ENCODE data around the gene HERC5. TPM values are rescaled to one million over a fixed set of nuclear protein-coding genes. Genes with fewer than 3 reads are reported as not detected.

Gene HERC5
- total RNA-seq, 1 donor from 2014 or later, result under 0.01 TPM

DNA sequence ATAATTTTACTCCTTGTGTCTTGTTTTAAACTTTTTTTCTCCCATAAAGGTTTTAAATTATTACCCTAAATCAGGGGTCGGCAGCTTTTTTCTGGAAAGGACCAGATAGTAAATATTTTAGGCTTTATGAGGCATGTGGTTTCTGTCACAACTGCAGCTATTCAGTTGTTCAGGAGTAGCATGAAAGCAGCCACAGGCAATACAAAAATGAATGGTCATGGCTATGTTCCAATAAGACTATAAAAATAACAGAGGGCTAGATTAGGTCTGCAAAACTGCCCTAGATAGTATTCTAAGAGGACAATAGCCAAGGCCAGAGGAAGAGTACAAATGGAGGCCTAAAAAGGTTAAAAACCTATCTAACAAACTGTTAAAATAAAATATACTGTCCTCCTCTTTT lies 24.6 kb downstream of the HERC5 start:
- TF ChIP-seq, protein P1, sequence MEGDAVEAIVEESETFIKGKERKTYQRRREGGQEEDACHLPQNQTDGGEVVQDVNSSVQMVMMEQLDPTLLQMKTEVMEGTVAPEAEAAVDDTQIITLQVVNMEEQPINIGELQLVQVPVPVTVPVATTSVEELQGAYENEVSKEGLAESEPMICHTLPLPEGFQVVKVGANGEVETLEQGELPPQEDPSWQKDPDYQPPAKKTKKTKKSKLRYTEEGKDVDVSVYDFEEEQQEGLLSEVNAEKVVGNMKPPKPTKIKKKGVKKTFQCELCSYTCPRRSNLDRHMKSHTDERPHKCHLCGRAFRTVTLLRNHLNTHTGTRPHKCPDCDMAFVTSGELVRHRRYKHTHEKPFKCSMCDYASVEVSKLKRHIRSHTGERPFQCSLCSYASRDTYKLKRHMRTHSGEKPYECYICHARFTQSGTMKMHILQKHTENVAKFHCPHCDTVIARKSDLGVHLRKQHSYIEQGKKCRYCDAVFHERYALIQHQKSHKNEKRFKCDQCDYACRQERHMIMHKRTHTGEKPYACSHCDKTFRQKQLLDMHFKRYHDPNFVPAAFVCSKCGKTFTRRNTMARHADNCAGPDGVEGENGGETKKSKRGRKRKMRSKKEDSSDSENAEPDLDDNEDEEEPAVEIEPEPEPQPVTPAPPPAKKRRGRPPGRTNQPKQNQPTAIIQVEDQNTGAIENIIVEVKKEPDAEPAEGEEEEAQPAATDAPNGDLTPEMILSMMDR (IDR thresholded peaks at IDR 0.05; ENCODE audit: insufficient read depth, low read length, severe bottlenecking), result no peak
- Histone ChIP-seq H3K27me3 (ENCODE audit: control insufficient read depth, insufficient read depth, low read length) (no peaks in the 10 kb centered on the region), H3K4me3 (ENCODE audit: low read depth, low read length) (no peak overlapping the region), H3K36me3 (ENCODE audit: control insufficient read depth, insufficient read depth, low read length) (no peaks in the 10 kb centered on the region)
- no peak for FAIRE-seq
- DNase-seq (ENCODE audit: low read depth), result no peak

GRCh38 chr4:88489100-88489761 lies 32.3 kb downstream of the HERC5 start:
- TF ChIP-seq, protein P1 (IDR thresholded peaks at IDR 0.05; ENCODE audit: insufficient read depth, low read length, severe bottlenecking), result no peak
- FAIRE-seq (no peak), DNase-seq (ENCODE audit: low read depth) (no peak)
- H3K4me3 ChIP-seq (ENCODE audit: low read depth, low read length), result no peak overlapping the region
- no peaks in the 10 kb centered on the region for H3K27me3 ChIP-seq (ENCODE audit: control insufficient read depth, insufficient read depth, low read length)
- no peaks in the 10 kb centered on the region for H3K36me3 ChIP-seq (ENCODE audit: control insufficient read depth, insufficient read depth, low read length)

DNA sequence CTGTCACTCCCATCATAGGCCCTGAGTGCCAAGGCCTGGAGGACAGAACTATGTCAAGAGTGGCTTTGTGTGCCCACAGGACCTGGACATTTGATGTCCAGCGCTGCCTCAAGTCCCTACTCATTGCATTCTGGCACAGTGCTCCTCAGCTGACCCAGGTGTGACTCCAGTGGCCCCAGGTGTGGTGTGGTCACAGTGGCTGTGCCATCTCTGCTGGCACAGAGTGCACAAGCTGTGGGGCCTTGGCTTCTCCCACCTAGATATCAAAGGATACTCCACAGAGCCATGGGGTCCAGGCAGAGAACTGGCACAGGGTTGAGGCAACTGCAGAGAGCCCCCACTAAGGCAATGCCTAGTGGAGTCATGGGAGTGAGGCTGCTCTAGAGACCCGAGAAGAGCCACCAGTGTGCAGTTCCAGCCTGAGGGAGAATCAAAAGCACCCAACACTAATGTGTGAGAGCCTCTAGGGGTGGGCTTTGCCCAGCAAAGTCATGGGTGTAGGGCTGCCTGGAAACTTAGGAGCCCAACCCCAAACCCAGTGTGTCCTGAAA lies 41.0 kb downstream of the HERC5 start:
- no peak for DNase-seq (ENCODE audit: low read depth)
- FAIRE-seq, result no peak
- TF ChIP-seq, protein P1 (IDR thresholded peaks at IDR 0.05; ENCODE audit: insufficient read depth, low read length, severe bottlenecking), result no peak
- no peak overlapping the region for H3K4me3 ChIP-seq (ENCODE audit: low read depth, low read length)
- H3K27me3 ChIP-seq (ENCODE audit: control insufficient read depth, insufficient read depth, low read length), result no peaks in the 10 kb centered on the region
- no peaks in the 10 kb centered on the region for H3K36me3 ChIP-seq (ENCODE audit: control insufficient read depth, insufficient read depth, low read length)

- Histone ChIP-seq H3K36me3 (ENCODE audit: control insufficient read depth, insufficient read depth, low read length) (no peaks in the 10 kb centered on the region), H3K4me3 (ENCODE audit: low read depth, low read length) (no peak overlapping the region), H3K27me3 (ENCODE audit: control insufficient read depth, insufficient read depth, low read length) (no peaks in the 10 kb centered on the region)
- no peak for DNase-seq (ENCODE audit: low read depth)
- no peak for FAIRE-seq
- TF ChIP-seq, protein P1 (IDR thresholded peaks at IDR 0.05; ENCODE audit: insufficient read depth, low read length, severe bottlenecking), result no peak
Observed at GRCh38 chr4:88503344-88503743, 46.4 kb downstream of the HERC5 start.

DNA sequence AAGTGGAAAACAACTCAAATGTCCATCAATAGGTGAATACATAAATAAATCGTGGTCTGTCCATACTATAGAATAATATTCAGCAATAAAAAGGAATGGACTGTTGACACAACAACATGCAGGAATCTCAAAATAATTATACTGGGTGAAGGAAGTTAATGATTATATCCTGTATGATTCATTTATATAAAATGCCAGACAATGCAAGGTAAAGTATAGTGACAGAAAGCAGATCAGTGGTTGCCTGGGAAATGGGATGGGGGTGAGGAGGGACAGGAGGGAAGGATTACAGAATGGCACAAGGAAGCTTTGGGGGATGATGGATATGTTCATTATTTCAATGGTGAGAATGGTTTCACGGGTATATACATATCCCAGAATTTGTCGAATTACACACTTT lies 54.3 kb downstream of the HERC5 start:
- DNase-seq (ENCODE audit: low read depth) (no peak), FAIRE-seq (no peak)
- H3K27me3 ChIP-seq (ENCODE audit: control insufficient read depth, insufficient read depth, low read length), result no peaks in the 10 kb centered on the region
- no peaks in the 10 kb centered on the region for H3K36me3 ChIP-seq (ENCODE audit: control insufficient read depth, insufficient read depth, low read length)
- TF ChIP-seq, protein P1 (IDR thresholded peaks at IDR 0.05; ENCODE audit: insufficient read depth, low read length, severe bottlenecking), result no peak
- H3K4me3 ChIP-seq (ENCODE audit: low read depth, low read length), result no peak overlapping the region

Measured in bronchial epithelial cell (primary cell).